IMR-90 (cell line): ENCODE data around the gene CYP19A1.
"Not testable (repeated sequence)": the region's sequence is repeated elsewhere in the genome, so short reads cannot be mapped to it uniquely, and the experiment has no call there.

ENCODE experiments used
- BHLHE40 ChIP-seq: fragments of 150-350 bp; IDR thresholded peaks from 2 replicates; pipeline ENCODE4 v1.6.1; 2016; ENCODE audit warnings: mild to moderate bottlenecking, low read depth, low read length
- CEBPB ChIP-seq: IDR thresholded peaks from 2 replicates; pipeline ENCODE4 v1.6.1; 2012; ENCODE audit warnings: low read depth, low read length, improper control_type of control experiment
- CHD1 ChIP-seq: IDR thresholded peaks from 2 replicates; pipeline ENCODE4 v1.6.1; 2012; ENCODE audit warnings: low read depth, low read length, improper control_type of control experiment
- FOS ChIP-seq: fragments of 150-350 bp; IDR thresholded peaks from 2 replicates; pipeline ENCODE4 v1.6.1; 2016; ENCODE audit warnings: low read depth, low read length
- MAFK ChIP-seq: IDR thresholded peaks from 2 replicates; pipeline ENCODE4 v1.6.1; 2012; ENCODE audit warnings: low read depth, low read length, improper control_type of control experiment
- MXI1 ChIP-seq: IDR thresholded peaks from 2 replicates; pipeline ENCODE4 v1.6.1; 2012; ENCODE audit warnings: low read depth, mild to moderate bottlenecking, low read length, moderate library complexity, borderline replicate concordance
- NFE2L2 ChIP-seq: fragments of 150-350 bp; IDR thresholded peaks from 2 replicates; pipeline ENCODE4 v1.6.1; 2016; ENCODE audit warnings: low read depth, mild to moderate bottlenecking, low read length
- POLR2A ChIP-seq: IDR thresholded peaks from 2 replicates; pipeline ENCODE4 v1.6.1; 2012; ENCODE audit warnings: mild to moderate bottlenecking, low read depth, low read length
- RAD21 ChIP-seq: IDR thresholded peaks from 2 replicates; pipeline ENCODE4 v1.6.1; 2012; ENCODE audit warnings: low read length, improper control_type of control experiment
- RCOR1 ChIP-seq: IDR thresholded peaks from 2 replicates; pipeline ENCODE4 v1.6.1; 2012; ENCODE audit warnings: mild to moderate bottlenecking, low read length, improper control_type of control experiment; ENCODE audit not compliant: insufficient replicate concordance
- RFX5 ChIP-seq: IDR thresholded peaks from 2 replicates; pipeline ENCODE4 v1.8.0; 2012; ENCODE audit warnings: low read depth, mild to moderate bottlenecking, low read length, moderate library complexity
- SMC3 ChIP-seq: fragments of 150-350 bp; IDR thresholded peaks from 2 replicates; pipeline ENCODE4 v1.6.1; 2016; ENCODE audit warnings: low read depth, mild to moderate bottlenecking, antibody characterized with exemption, low read length, moderate library complexity
- TF ChIP-seq, protein P1 (sequence below): conservative IDR thresholded peaks from 2 replicates; pipeline ENCODE4 v1.5.1; 2012; ENCODE audit warnings: mild to moderate bottlenecking, low read depth, low read length, improper control_type of control experiment
- TF ChIP-seq, protein P2 (sequence below): fragments of 150-350 bp; IDR thresholded peaks from 2 replicates; pipeline ENCODE4 v1.6.1; 2017; ENCODE audit warnings: mild to moderate bottlenecking, antibody characterized with exemption, low read length, low read depth

DNA sequence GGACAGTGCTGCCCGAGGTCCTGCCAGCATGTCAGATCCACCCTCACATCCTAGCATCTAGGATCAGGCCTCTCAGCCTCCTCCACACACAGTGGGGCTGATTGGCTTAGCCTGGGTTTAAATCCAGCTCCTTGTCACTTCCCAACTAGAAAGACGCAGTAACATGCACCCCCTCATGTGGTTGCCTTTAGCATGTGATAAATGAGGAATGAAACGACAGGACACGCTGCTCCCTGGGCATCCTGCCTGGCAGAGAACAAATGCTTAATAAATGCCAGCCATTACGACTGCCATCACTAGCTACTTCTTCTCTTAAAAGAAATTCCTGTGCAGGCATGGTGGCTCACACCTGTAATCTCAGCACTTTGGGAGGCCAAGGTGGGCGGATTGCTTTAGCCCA lies 149.6 kb downstream of the CYP19A1 start:
- TF ChIP-seq, protein P1, sequence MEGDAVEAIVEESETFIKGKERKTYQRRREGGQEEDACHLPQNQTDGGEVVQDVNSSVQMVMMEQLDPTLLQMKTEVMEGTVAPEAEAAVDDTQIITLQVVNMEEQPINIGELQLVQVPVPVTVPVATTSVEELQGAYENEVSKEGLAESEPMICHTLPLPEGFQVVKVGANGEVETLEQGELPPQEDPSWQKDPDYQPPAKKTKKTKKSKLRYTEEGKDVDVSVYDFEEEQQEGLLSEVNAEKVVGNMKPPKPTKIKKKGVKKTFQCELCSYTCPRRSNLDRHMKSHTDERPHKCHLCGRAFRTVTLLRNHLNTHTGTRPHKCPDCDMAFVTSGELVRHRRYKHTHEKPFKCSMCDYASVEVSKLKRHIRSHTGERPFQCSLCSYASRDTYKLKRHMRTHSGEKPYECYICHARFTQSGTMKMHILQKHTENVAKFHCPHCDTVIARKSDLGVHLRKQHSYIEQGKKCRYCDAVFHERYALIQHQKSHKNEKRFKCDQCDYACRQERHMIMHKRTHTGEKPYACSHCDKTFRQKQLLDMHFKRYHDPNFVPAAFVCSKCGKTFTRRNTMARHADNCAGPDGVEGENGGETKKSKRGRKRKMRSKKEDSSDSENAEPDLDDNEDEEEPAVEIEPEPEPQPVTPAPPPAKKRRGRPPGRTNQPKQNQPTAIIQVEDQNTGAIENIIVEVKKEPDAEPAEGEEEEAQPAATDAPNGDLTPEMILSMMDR = not testable (repeated sequence)
- TF ChIP-seq NFE2L2, BHLHE40, SMC3, RAD21, RFX5, POLR2A, FOS, RCOR1, MXI1, CEBPB, CHD1, MAFK: not testable (repeated sequence)
- TF ChIP-seq, protein P2, sequence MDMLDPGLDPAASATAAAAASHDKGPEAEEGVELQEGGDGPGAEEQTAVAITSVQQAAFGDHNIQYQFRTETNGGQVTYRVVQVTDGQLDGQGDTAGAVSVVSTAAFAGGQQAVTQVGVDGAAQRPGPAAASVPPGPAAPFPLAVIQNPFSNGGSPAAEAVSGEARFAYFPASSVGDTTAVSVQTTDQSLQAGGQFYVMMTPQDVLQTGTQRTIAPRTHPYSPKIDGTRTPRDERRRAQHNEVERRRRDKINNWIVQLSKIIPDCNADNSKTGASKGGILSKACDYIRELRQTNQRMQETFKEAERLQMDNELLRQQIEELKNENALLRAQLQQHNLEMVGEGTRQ = not testable (repeated sequence)
